Measurements from ENCODE around the gene BRD1. TPM values are rescaled to one million over a fixed set of nuclear protein-coding genes. Genes with fewer than 3 reads are reported as not detected.
"Not testable (repeated sequence)": the region's sequence is repeated elsewhere in the genome, so short reads cannot be mapped to it uniquely, and the experiment has no call there.

BRD1 gene
- total RNA-seq, 2 donors from 2014 or later = 42.3 to 43.4 TPM

GRCh38 chr22:49862496-49862776 is 34.8 kb upstream of the BRD1 start:
- no peaks in the 10 kb centered on the region for H3K27me3 Mint-ChIP-seq (ENCODE audit: low read depth)
- H3K4me3 Mint-ChIP-seq = no peak overlapping the region
- H3K9me3 Mint-ChIP-seq = peaks cover 5% of the 10 kb centered on the region in 2 donors
- peaks cover 15 to 24% of the 10 kb centered on the region in 2 donors for H3K36me3 Mint-ChIP-seq (ENCODE audit: insufficient read depth in 2 of 2)
- peaks cover 65% of the 10 kb centered on the region for H3K4me1 Mint-ChIP-seq (ENCODE audit: low read depth)
- H3K27ac Mint-ChIP-seq = no peak overlapping the region
- no peak for ATAC-seq (replicated peaks in 1 of 2)
- no peak for DNase-seq

GRCh38 chr22:49861642-49862495 is 34.2 kb upstream of the BRD1 start:
- no peak overlapping the region for H3K27ac Mint-ChIP-seq
- H3K9me3 Mint-ChIP-seq = peaks cover 4 to 5% of the 10 kb centered on the region in 2 donors
- H3K4me3 Mint-ChIP-seq = no peak overlapping the region
- H3K27me3 Mint-ChIP-seq (ENCODE audit: low read depth) = no peaks in the 10 kb centered on the region
- H3K36me3 Mint-ChIP-seq (ENCODE audit: insufficient read depth in 2 of 2) = peaks cover 13 to 18% of the 10 kb centered on the region in 2 donors
- peaks cover 65% of the 10 kb centered on the region for H3K4me1 Mint-ChIP-seq (ENCODE audit: low read depth)
- DNase-seq = no peak
- no peak for ATAC-seq (replicated peaks in 1 of 2)

- H3K27ac Mint-ChIP-seq = no peak overlapping the region
- ATAC-seq (replicated peaks in 1 of 2) (no peak), DNase-seq (no peak)
- no peak overlapping the region for H3K4me3 Mint-ChIP-seq
- H3K36me3 Mint-ChIP-seq (ENCODE audit: insufficient read depth in 2 of 2) = peaks cover 0 to 1% of the 10 kb centered on the region in 2 donors
- H3K27me3 Mint-ChIP-seq (ENCODE audit: low read depth) = no peaks in the 10 kb centered on the region
- H3K9me3 Mint-ChIP-seq = no peaks in the 10 kb centered on the region
- peaks cover 69% of the 10 kb centered on the region for H3K4me1 Mint-ChIP-seq (ENCODE audit: low read depth)
Measured at GRCh38 chr22:49858827-49859226, 31.2 kb upstream of the BRD1 start.

- peaks cover 53% of the 10 kb centered on the region for H3K4me1 Mint-ChIP-seq (ENCODE audit: low read depth)
- no peak for DNase-seq
- H3K27ac Mint-ChIP-seq = no peak overlapping the region
- no peak overlapping the region for H3K4me3 Mint-ChIP-seq
- ATAC-seq (replicated peaks in 1 of 2) = no peak
- no peaks in the 10 kb centered on the region for H3K27me3 Mint-ChIP-seq (ENCODE audit: low read depth)
- H3K36me3 Mint-ChIP-seq (ENCODE audit: insufficient read depth in 2 of 2) = peaks cover 0 to 1% of the 10 kb centered on the region in 2 donors
- H3K9me3 Mint-ChIP-seq = no peaks in the 10 kb centered on the region
Measured at GRCh38 chr22:49856766-49857618, 29.3 kb upstream of the BRD1 start.

- Mint-ChIP-seq H3K27ac (no peak overlapping the region), H3K4me1 (ENCODE audit: low read depth) (peaks cover 47% of the 10 kb centered on the region), H3K4me3 (peak overlapping the region; percentile 89 to 99), H3K27me3 (ENCODE audit: low read depth) (peaks cover 6% of the 10 kb centered on the region), H3K9me3 (no peaks in the 10 kb centered on the region), H3K36me3 (ENCODE audit: insufficient read depth in 2 of 2) (peaks cover 0 to 1% of the 10 kb centered on the region in 2 donors)
- DNase-seq (no peak), ATAC-seq (replicated peaks in 1 of 2) (no peak)
Measured at GRCh38 chr22:49856343-49856742, 28.7 kb upstream of the BRD1 start.

DNA sequence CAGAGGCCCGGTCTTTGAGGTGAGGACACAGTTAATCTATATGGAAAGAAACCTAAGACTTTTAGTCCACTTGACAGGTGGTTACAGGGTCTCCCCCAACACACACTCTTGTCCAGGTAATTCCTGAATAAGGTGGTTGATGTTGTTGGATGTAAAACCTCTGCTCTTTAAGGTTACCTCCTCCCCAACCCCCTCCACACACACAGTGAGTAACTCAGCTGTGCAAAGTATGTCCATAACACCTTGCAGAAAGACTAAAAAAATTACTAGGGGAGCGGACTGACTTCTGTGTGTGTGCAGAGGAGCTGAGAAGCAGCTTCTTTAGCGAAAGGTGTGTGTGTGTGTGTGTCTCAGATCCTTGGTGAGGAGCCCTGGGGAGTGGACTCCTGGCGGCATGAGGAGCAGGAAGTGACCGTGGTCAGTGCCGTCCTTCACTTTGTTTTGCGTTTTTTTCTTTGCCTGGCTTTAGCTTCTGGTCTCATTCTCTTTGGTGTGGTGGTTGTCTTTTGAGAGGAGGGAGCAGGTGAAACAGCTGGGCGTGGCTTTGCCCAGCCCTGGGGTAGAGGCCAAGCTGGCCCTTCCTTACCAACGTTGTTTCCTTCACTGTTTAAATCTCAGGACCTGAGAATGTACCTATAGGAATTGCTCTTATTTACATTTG is 27.7 kb upstream of the BRD1 start:
- peak overlapping the region; percentile 97 for H3K27ac Mint-ChIP-seq
- ATAC-seq (replicated peaks in 1 of 2) (no peak), DNase-seq (no peak)
- H3K9me3 Mint-ChIP-seq = no peaks in the 10 kb centered on the region
- peaks cover 0 to 1% of the 10 kb centered on the region in 2 donors for H3K36me3 Mint-ChIP-seq (ENCODE audit: insufficient read depth in 2 of 2)
- H3K4me3 Mint-ChIP-seq = peak overlapping the region; percentile 89 to 99
- H3K27me3 Mint-ChIP-seq (ENCODE audit: low read depth) = peaks cover 16% of the 10 kb centered on the region
- H3K4me1 Mint-ChIP-seq (ENCODE audit: low read depth) = peaks cover 48% of the 10 kb centered on the region

DNA sequence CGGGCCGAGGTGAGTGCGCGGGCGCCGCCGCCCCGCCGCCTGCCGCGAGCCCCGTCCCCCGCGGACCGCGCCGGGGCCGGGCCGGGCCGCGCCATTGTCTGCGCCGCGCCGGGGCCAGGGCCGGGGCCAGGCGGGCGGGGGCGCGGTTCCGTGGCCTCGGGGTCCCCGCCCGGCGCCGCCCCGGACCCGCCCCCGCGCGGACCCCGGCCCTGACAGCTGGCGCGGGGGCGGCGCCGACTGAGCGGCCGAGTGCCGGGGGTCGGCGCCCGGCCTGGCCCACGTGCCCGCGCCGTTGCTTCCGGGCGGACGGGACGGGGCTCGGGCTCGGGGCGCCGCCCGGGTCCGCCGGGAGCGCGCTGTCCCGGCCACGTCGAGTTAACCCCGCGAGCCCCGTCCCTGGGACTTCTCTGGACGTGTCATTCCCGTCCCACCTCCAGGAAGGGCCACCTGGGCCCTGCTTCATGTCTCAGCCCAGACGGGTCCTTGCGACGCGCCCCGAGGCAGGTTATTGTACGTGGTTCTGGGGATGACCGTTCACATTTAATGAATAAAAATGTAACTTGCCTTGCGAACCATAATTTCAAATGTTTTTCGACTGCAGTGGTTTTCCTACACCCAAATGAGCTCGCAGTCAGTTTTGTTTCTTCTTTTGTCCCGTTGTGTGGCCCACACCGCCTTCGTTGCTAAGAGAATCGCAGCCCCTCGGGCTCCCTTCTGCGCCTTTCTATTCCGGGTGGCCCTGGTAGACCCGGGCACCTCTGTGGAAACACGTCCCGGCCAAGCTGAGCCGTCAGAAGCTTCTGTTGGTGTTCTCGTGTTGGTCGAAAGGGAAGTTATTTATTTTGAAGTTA is 26.5 kb upstream of the BRD1 start:
- H3K4me1 Mint-ChIP-seq (ENCODE audit: low read depth) = peaks cover 47% of the 10 kb centered on the region

GRCh38 chr22:49852898-49853894 is 25.5 kb upstream of the BRD1 start, which contains the start of gene ZBED4:
Gene ZBED4, plus strand, starts transcription at chr22:49853844. Its CDS starts 29,819 bp downstream, at chr22:49883663.
- peaks cover 22% of the 10 kb centered on the region for H3K27me3 Mint-ChIP-seq (ENCODE audit: low read depth)
- H3K4me1 Mint-ChIP-seq (ENCODE audit: low read depth) = peaks cover 41% of the 10 kb centered on the region
- no peaks in the 10 kb centered on the region for H3K9me3 Mint-ChIP-seq
- peak within 1 kb of the TSS; percentile 97 for H3K27ac Mint-ChIP-seq
- DNase-seq (peak; percentile 99 to 100), ATAC-seq (replicated peaks in 1 of 2) (peak; percentile 82 to 86)
- peaks cover 0 to 1% of the 10 kb centered on the region in 2 donors for H3K36me3 Mint-ChIP-seq (ENCODE audit: insufficient read depth in 2 of 2)
- peak within 1 kb of the TSS; percentile 89 to 99 for H3K4me3 Mint-ChIP-seq

More for the DNA sequence above, 26.5 kb upstream of the BRD1 start:
- DNase-seq (peak; percentile 27 to 31), ATAC-seq (replicated peaks in 1 of 2) (peak; percentile 23 to 40)
- peak overlapping the region; percentile 97 for H3K27ac Mint-ChIP-seq
- H3K36me3 Mint-ChIP-seq (ENCODE audit: insufficient read depth in 2 of 2) = peaks cover 0 to 1% of the 10 kb centered on the region in 2 donors
- peak overlapping the region; percentile 89 to 99 for H3K4me3 Mint-ChIP-seq
- peaks cover 22% of the 10 kb centered on the region for H3K27me3 Mint-ChIP-seq (ENCODE audit: low read depth)
- H3K9me3 Mint-ChIP-seq = no peaks in the 10 kb centered on the region

GRCh38 chr22:49852568-49852897 is 24.9 kb upstream of the BRD1 start:
- DNase-seq; H3K9me3 Mint-ChIP-seq; H3K27ac Mint-ChIP-seq; ATAC-seq (replicated peaks in 1 of 2); H3K36me3 Mint-ChIP-seq (ENCODE audit: insufficient read depth in 2 of 2): not testable (repeated sequence)
- peaks cover 28% of the 10 kb centered on the region for H3K27me3 Mint-ChIP-seq (ENCODE audit: low read depth)
- H3K4me1 Mint-ChIP-seq (ENCODE audit: low read depth) = peaks cover 34% of the 10 kb centered on the region
- H3K4me3 Mint-ChIP-seq = peak overlapping the region; percentile 70 to 79

- ATAC-seq (replicated peaks in 1 of 2) (no peak), DNase-seq (no peak)
- H3K36me3 Mint-ChIP-seq (ENCODE audit: insufficient read depth in 2 of 2) = no peaks in the 10 kb centered on the region
- H3K9me3 Mint-ChIP-seq = no peaks in the 10 kb centered on the region
- peak overlapping the region; percentile 62 to 69 for H3K4me3 Mint-ChIP-seq
- peaks cover 38% of the 10 kb centered on the region for H3K27me3 Mint-ChIP-seq (ENCODE audit: low read depth)
- H3K27ac Mint-ChIP-seq = no peak overlapping the region
- H3K4me1 Mint-ChIP-seq (ENCODE audit: low read depth) = peaks cover 25% of the 10 kb centered on the region
Measured at GRCh38 chr22:49850959-49851802, 23.5 kb upstream of the BRD1 start.
